GM23338 (cell line): ENCODE data around the gene SPAG16. TPM values are rescaled to one million over a fixed set of nuclear protein-coding genes. Genes with fewer than 3 reads are reported as not detected.

Experiments
- ATAC-seq: fragments of 200-7000 bp; cut with Tn5 transposase; 3 replicates; pipeline ENCODE4 v1.9.1; 2020
- DNase-seq: peaks from one replicate; pipeline ENCODE4 v3.0.0-alpha.2; 2015; ENCODE audit warnings: low spot score
- H2AFZ ChIP-seq: fragments of 200-600 bp; sonication (generic); 2 replicates; pipeline ENCODE4 v1.8.0; 2016; ENCODE audit warnings: antibody characterized with exemption, mild to moderate bottlenecking, moderate library complexity
- H3F3A ChIP-seq: fragments of 200-600 bp; sonication (generic); replicated peaks from 2 replicates; pipeline ENCODE4 v1.8.0; 2017; ENCODE audit warnings: antibody characterized with exemption, mixed run types, low read depth
- H3K27ac ChIP-seq: fragments of 200-600 bp; sonication (generic); 2 replicates; pipeline ENCODE4 v1.6.1; 2016; ENCODE audit warnings: low read depth
- H3K27me3 ChIP-seq: fragments of 200-600 bp; sonication (generic); 2 replicates; pipeline ENCODE4 v1.8.0; 2016; ENCODE audit warnings: mild to moderate bottlenecking, mixed run types, moderate library complexity; ENCODE audit not compliant: insufficient read depth
- H3K36me3 ChIP-seq: fragments of 200-600 bp; sonication (generic); 2 replicates; pipeline ENCODE4 v1.8.0; 2016; ENCODE audit warnings: mild to moderate bottlenecking; ENCODE audit not compliant: insufficient read depth
- H3K4me1 ChIP-seq: fragments of 200-600 bp; sonication (generic); 2 replicates; pipeline ENCODE4 v1.8.0; 2016; ENCODE audit warnings: mild to moderate bottlenecking, moderate library complexity; ENCODE audit not compliant: insufficient read depth
- H3K4me2 ChIP-seq: fragments of 200-600 bp; sonication (generic); 2 replicates; pipeline ENCODE4 v1.7.1; 2017; ENCODE audit warnings: mixed run types
- H3K4me3 ChIP-seq: fragments of 200-600 bp; sonication (generic); 2 replicates; pipeline ENCODE4 v1.6.1; 2016; ENCODE audit warnings: mixed run types
- H3K79me2 ChIP-seq: fragments of 200-600 bp; sonication (generic); replicated peaks from 2 replicates; pipeline ENCODE4 v1.8.0; 2017; ENCODE audit warnings: mild to moderate bottlenecking; ENCODE audit not compliant: insufficient read depth
- H3K9me2 ChIP-seq: fragments of 200-600 bp; sonication (generic); 2 replicates; pipeline ENCODE4 v1.8.0; 2017; ENCODE audit not compliant: insufficient read depth
- H4K20me1 ChIP-seq: fragments of 200-600 bp; sonication (generic); replicated peaks from 2 replicates; pipeline ENCODE4 v1.8.0; 2017; ENCODE audit warnings: mild to moderate bottlenecking; ENCODE audit not compliant: insufficient read depth
- H3K27ac Mint-ChIP-seq: 2 replicates; pipeline ENCODE4 v1.8.0; 2020; ENCODE audit warnings: inconsistent platforms, mild to moderate bottlenecking, moderate library complexity, mixed read lengths
- H3K27me3 Mint-ChIP-seq: 3 replicates; pipeline ENCODE4 v1.8.0; 2022; ENCODE audit warnings: low read depth, mild to moderate bottlenecking, moderate library complexity, mixed read lengths, inconsistent platforms; ENCODE audit not compliant: insufficient read depth, poor library complexity
- H3K36me3 Mint-ChIP-seq: 3 replicates; pipeline ENCODE4 v1.8.0; 2021; ENCODE audit warnings: low read depth, mild to moderate bottlenecking, inconsistent platforms, moderate library complexity, mixed read lengths
- H3K4me1 Mint-ChIP-seq: 3 replicates; pipeline ENCODE4 v1.8.0; 2020; ENCODE audit warnings: mild to moderate bottlenecking, inconsistent platforms, mixed read lengths
- H3K4me3 Mint-ChIP-seq: 3 replicates; pipeline ENCODE4 v1.8.0; 2021; ENCODE audit warnings: moderate library complexity, mild to moderate bottlenecking, inconsistent platforms, mixed read lengths
- H3K9me3 Mint-ChIP-seq: 3 replicates; pipeline ENCODE4 v1.8.0; 2020; ENCODE audit warnings: moderate library complexity, mild to moderate bottlenecking, inconsistent platforms, mixed read lengths
- CREB1 ChIP-seq: fragments of 250-450 bp; sonication (Bioruptor Pico); IDR thresholded peaks from 2 replicates; pipeline ENCODE4 v1.5.0; 2020; ENCODE audit warnings: low read depth, mild to moderate bottlenecking, moderate library complexity
- ETS1 ChIP-seq: IDR thresholded peaks from 2 replicates; pipeline ENCODE4 v1.6.1; 2016; ENCODE audit warnings: antibody characterized with exemption
- EZH2 ChIP-seq: fragments of 200-600 bp; sonication (generic); IDR thresholded peaks from one replicate; pipeline ENCODE4 v1.8.0; 2017; ENCODE audit warnings: antibody characterized with exemption, mild to moderate bottlenecking, low read depth; ENCODE audit not compliant: unreplicated experiment
- EZH2phosphoT487 ChIP-seq: fragments of 200-600 bp; sonication (generic); IDR thresholded peaks from one replicate; pipeline ENCODE4 v1.8.1; 2018; ENCODE audit warnings: antibody characterized with exemption; ENCODE audit not compliant: unreplicated experiment
- JUNB ChIP-seq: IDR thresholded peaks from one replicate; pipeline ENCODE4 v1.6.1; 2016; ENCODE audit warnings: antibody characterized with exemption; ENCODE audit not compliant: unreplicated experiment
- NANOG ChIP-seq: IDR thresholded peaks from 2 replicates; pipeline ENCODE4 v1.6.1; 2016; ENCODE audit warnings: antibody characterized with exemption, borderline replicate concordance
- POLR2AphosphoS5 ChIP-seq: IDR thresholded peaks from 2 replicates; pipeline ENCODE4 v1.6.1; 2016; ENCODE audit warnings: antibody characterized with exemption, low read depth
- REST ChIP-seq: IDR thresholded peaks from one replicate; pipeline ENCODE4 v1.6.1; 2018; ENCODE audit warnings: antibody characterized with exemption; ENCODE audit not compliant: unreplicated experiment
- STAT1 ChIP-seq: IDR thresholded peaks from one replicate; pipeline ENCODE4 v1.6.1; 2016; ENCODE audit warnings: antibody characterized with exemption; ENCODE audit not compliant: unreplicated experiment
- ZNF114 ChIP-seq: fragments of 250-450 bp; sonication (Bioruptor Pico); IDR thresholded peaks from 2 replicates; pipeline ENCODE4 v1.5.0; 2020; ENCODE audit warnings: mild to moderate bottlenecking, moderate library complexity
- ZNF331 ChIP-seq: fragments of 250-450 bp; sonication (Bioruptor Pico); IDR thresholded peaks from 2 replicates; pipeline ENCODE4 v1.5.0; 2020; ENCODE audit warnings: low read depth, mild to moderate bottlenecking, moderate library complexity
- ZNF462 ChIP-seq: fragments of 250-450 bp; sonication (Bioruptor Pico); IDR thresholded peaks from 2 replicates; pipeline ENCODE4 v1.5.0; 2020; ENCODE audit warnings: mild to moderate bottlenecking, moderate library complexity
- polyA plus RNA-seq: library from polyadenylated mRNA; unstranded; fragments of >200 nt; fragmentation: Nextera tagmentation; extraction: Ambion mirVana; gene quantifications from 2 replicates; pipeline ENCODE4 v1.2.1, GENCODE V29; 2016
- total RNA-seq: library from RNA; depleted of rRNA; stranded (reverse); fragments of >200 nt; shearing (Covaris generic); gene quantifications from 2 replicates; pipeline ENCODE4 v1.2.3, GENCODE V29; 2014

The SPAG16 gene
- total and polyA plus RNA-seq, 2 experiments from 2014 or later, result 19.7 to 47.8 TPM

GRCh38 chr2:214069254-214069653 is 785.0 kb downstream of the SPAG16 start:
- no peak for DNase-seq
- Histone ChIP-seq H3F3A (no peaks in the 10 kb centered on the region), H3K27me3 (no peaks in the 10 kb centered on the region), H3K4me1 (no peaks in the 10 kb centered on the region), H3K9me2 (no peaks in the 10 kb centered on the region), H2AFZ (no peak overlapping the region), H3K36me3 (no peaks in the 10 kb centered on the region), H3K4me3 (no peak overlapping the region), H3K79me2 (no peaks in the 10 kb centered on the region), H4K20me1 (no peaks in the 10 kb centered on the region), H3K4me2 (no peak overlapping the region), H3K27ac (no peak overlapping the region)
- Mint-ChIP-seq H3K9me3 (no peaks in the 10 kb centered on the region), H3K36me3 (no peaks in the 10 kb centered on the region), H3K4me3 (no peak overlapping the region), H3K27ac (no peak overlapping the region), H3K4me1 (peaks cover 8% of the 10 kb centered on the region; the same call in 2 of the 3 replicates), H3K27me3 (no peaks in the 10 kb centered on the region)
- ATAC-seq, result no peak
- no peak for TF ChIP-seq ZNF331 (CRISPR knock-in tag)

- no peaks in the 10 kb centered on the region for H3K9me3 Mint-ChIP-seq
- H3K27ac ChIP-seq, result no peak overlapping the region
- no peaks in the 10 kb centered on the region for H3K9me2 ChIP-seq
- H3K79me2 ChIP-seq, result no peaks in the 10 kb centered on the region
- no peaks in the 10 kb centered on the region for H3F3A ChIP-seq
- no peak overlapping the region for H3K27ac Mint-ChIP-seq
- no peaks in the 10 kb centered on the region for H3K36me3 ChIP-seq
- H3K4me1 ChIP-seq, result no peaks in the 10 kb centered on the region; the same call in 1 of the 2 replicates
- no peak overlapping the region for H2AFZ ChIP-seq
- DNase-seq (no peak), ATAC-seq (no peak)
- H3K27me3 ChIP-seq, result no peaks in the 10 kb centered on the region
- H3K27me3 Mint-ChIP-seq, result no peaks in the 10 kb centered on the region
- H4K20me1 ChIP-seq, result no peaks in the 10 kb centered on the region
- H3K4me2 ChIP-seq, result no peak overlapping the region
- no peak overlapping the region for H3K4me3 ChIP-seq
- no peak overlapping the region for H3K4me3 Mint-ChIP-seq
- peaks cover 7% of the 10 kb centered on the region; the same call in 2 of the 3 replicates for H3K4me1 Mint-ChIP-seq
- H3K36me3 Mint-ChIP-seq, result no peaks in the 10 kb centered on the region
- no peak for TF ChIP-seq EZH2
- TF ChIP-seq STAT1, result no peak
- TF ChIP-seq NANOG, result no peak
- no peak for TF ChIP-seq JUNB
- no peak for TF ChIP-seq ZNF331 (CRISPR knock-in tag)
- TF ChIP-seq EZH2phosphoT487, result no peak
- no peak for TF ChIP-seq REST
- no peak for TF ChIP-seq ETS1
- TF ChIP-seq POLR2AphosphoS5, result no peak
- no peak for TF ChIP-seq ZNF114 (CRISPR knock-in tag)
- TF ChIP-seq ZNF462 (CRISPR knock-in tag), result no peak
- TF ChIP-seq CREB1 (CRISPR knock-in tag), result no peak
Measured at GRCh38 chr2:214075456-214075855, 791.2 kb downstream of the SPAG16 start.
